ENCODE data around the gene STXBP5.

Gene STXBP5

GRCh38 chr6:147212622-147213021, 8.4 kb downstream of the STXBP5 start:
- FAIRE-seq: peak; percentile 48

GRCh38 chr6:147213772-147214171, 9.6 kb downstream of the STXBP5 start:
- no peak for FAIRE-seq

- FAIRE-seq: no peak
Measured at GRCh38 chr6:147214248-147215227, 10.3 kb downstream of the STXBP5 start.

GRCh38 chr6:147216915-147217314, 12.7 kb downstream of the STXBP5 start:
- FAIRE-seq: no peak

GRCh38 chr6:147217840-147218404, 13.7 kb downstream of the STXBP5 start:
- FAIRE-seq: peak; percentile 42

- FAIRE-seq: no peak
Measured at GRCh38 chr6:147218797-147219196, 14.6 kb downstream of the STXBP5 start.

- FAIRE-seq: peak; percentile 17
Measured at GRCh38 chr6:147219463-147219862, 15.2 kb downstream of the STXBP5 start.

- no peak for FAIRE-seq
Measured at GRCh38 chr6:147220345-147220744, 16.1 kb downstream of the STXBP5 start.

- FAIRE-seq: no peak
Measured at GRCh38 chr6:147221739-147222138, 17.5 kb downstream of the STXBP5 start.

GRCh38 chr6:147222160-147222838, 18.1 kb downstream of the STXBP5 start:
- no peak for FAIRE-seq

GRCh38 chr6:147223736-147224135, 19.5 kb downstream of the STXBP5 start:
- no peak for FAIRE-seq

GRCh38 chr6:147226163-147226724, 22.0 kb downstream of the STXBP5 start:
- no peak for FAIRE-seq

GRCh38 chr6:147226877-147227276, 22.7 kb downstream of the STXBP5 start:
- no peak for FAIRE-seq

- no peak for FAIRE-seq
Measured at GRCh38 chr6:147227770-147228320, 23.6 kb downstream of the STXBP5 start.

- FAIRE-seq: peak; percentile 69
Measured at GRCh38 chr6:147231589-147231988, 27.4 kb downstream of the STXBP5 start.

GRCh38 chr6:147234685-147235084, 30.5 kb downstream of the STXBP5 start:
- no peak for FAIRE-seq

- no peak for FAIRE-seq
Measured at GRCh38 chr6:147238164-147238563, 33.9 kb downstream of the STXBP5 start.

GRCh38 chr6:147238906-147239305, 34.7 kb downstream of the STXBP5 start:
- FAIRE-seq: no peak

- FAIRE-seq: no peak
Measured at GRCh38 chr6:147244832-147245231, 40.6 kb downstream of the STXBP5 start.

- no peak for FAIRE-seq
Measured at GRCh38 chr6:147245693-147246092, 41.5 kb downstream of the STXBP5 start.

GRCh38 chr6:147246853-147247635, 42.8 kb downstream of the STXBP5 start:
- FAIRE-seq: no peak

GRCh38 chr6:147248859-147249258, 44.6 kb downstream of the STXBP5 start:
- FAIRE-seq: no peak
